IPS-18c (cell line): Measurements from ENCODE around the gene CAPN10.

Experiments used
- H3K4me3 ChIP-seq: 2 replicates; pipeline ENCODE4 v1.7.0; 2013; ENCODE audit warnings: low read depth, mild to moderate bottlenecking, low read length, moderate library complexity; ENCODE audit not compliant: insufficient read depth
- H3K9me3 ChIP-seq: one replicate; pipeline ENCODE4 v1.6.1; 2013; ENCODE audit warnings: mild to moderate bottlenecking, low read length, moderate library complexity; ENCODE audit not compliant: control insufficient read depth, insufficient read depth

The CAPN10 gene

DNA sequence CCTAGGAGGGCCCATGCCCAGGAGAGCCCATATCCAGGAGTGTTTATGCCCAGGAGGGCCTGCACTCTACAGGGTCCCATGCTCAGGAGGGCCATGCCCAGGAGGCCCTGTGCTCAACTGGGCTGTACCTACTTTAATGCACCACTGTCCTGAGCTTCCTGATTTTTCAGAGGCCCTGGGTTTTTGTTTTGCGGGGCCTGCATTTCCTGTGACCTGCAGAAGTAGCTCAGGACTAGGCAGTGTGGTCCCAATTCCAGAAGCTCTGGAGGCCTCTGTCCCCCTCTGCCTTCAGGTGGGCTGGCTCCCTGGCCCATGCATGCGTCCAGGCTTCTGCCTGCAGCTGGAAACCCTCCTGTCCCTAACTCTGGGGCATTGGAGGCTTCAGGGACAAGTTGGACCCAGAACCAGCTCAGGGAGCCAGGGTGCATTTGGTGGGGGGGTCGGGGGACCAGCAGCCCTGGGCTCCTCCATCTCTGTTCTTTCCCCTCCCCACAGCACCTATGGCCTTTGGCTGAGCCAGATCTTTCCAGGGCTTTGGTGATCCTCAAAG lies 49.5 kb downstream of the CAPN10 start:
- Histone ChIP-seq H3K4me3 (no peak overlapping the region), H3K9me3 (peaks cover 19% of the 10 kb centered on the region)

DNA sequence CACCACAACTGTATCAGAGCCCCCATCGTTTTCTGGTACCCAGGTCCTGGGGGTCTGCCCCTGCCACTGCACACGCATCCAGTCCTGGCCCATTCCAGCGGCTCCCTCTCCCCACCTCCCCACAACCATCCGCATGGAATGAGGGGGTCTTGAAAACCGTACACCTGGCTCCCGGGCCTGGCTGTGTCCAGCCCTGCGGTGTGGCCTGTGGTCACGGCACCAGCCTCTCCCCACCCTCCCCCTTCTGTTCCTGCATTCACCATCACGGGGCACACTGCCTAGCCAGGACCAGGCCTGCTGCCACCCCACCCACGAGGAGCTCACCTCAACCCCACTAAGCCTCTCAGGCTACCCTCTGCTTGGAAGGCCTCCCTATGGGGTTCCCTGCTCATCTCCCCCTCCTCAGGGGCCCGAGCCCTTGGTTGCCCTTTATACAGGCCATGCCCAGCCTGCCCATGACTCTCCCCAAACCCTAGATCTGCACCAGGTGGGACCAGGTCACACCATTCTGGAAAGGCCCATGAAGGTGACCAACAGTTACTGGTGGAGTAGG lies 50.1 kb downstream of the CAPN10 start:
- Histone ChIP-seq H3K9me3 (peaks cover 19% of the 10 kb centered on the region), H3K4me3 (no peak overlapping the region)

DNA sequence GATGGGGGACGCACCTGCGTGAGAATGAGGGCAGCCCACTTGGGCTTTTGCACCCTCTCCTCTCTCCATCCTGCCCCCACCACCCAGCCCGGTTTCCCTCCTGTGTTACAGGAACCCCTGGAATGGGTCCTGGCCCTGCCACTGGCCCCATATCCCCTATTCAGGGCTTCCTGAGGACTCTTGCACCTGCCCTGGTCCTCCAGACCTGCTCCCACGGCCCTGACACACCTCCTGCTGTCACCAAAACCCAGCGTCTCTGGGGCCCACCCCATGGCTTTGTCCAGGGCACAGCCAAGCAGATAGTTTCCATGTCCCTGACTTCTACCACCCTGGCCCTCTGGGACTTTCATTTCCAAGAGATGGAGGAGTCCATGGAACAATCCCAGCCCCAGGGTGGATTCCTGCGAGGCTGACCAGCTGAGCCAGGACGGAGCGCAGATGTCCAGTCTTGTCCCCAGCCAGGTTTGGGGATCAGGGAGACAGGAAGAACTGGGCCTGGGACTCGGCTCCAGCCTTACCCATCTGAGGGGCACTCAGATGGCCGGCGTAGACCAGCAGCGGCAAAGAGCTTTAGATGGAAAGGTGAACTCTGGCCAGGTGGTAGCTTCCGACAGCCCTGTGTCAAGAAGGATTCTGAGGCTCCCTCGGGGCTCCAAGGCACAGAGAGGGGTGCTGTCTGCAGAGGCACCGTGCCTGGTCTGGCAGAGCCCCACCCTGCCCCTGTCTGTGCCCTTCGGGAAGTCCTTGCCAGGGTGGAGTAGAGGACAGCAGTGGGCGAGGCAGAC lies 50.8 kb downstream of the CAPN10 start:
- peaks cover 19% of the 10 kb centered on the region for H3K9me3 ChIP-seq
- H3K4me3 ChIP-seq, result no peak overlapping the region

DNA sequence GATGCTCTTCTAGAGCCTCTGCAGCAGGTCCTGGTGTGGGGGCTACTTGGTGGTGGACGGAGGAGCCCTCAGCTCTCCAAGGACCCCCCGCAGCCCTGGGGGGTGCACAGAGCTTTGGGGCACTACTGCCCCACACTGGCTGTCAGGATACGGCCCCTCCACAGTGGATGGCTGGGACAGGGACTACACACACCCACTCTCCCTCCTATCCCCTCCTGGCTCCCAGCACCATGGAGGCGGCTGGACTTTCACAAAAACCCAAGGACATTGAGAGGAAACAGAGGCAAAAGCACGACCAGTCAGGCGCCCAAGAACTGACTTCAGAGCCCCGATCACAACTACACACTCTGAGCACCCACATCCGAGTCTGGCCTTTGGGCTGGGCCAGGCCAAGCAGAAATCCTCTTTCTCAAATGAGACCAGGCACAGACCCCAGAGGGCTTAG lies 51.4 kb downstream of the CAPN10 start:
- Histone ChIP-seq H3K4me3 (no peak overlapping the region), H3K9me3 (peaks cover 19% of the 10 kb centered on the region)

DNA sequence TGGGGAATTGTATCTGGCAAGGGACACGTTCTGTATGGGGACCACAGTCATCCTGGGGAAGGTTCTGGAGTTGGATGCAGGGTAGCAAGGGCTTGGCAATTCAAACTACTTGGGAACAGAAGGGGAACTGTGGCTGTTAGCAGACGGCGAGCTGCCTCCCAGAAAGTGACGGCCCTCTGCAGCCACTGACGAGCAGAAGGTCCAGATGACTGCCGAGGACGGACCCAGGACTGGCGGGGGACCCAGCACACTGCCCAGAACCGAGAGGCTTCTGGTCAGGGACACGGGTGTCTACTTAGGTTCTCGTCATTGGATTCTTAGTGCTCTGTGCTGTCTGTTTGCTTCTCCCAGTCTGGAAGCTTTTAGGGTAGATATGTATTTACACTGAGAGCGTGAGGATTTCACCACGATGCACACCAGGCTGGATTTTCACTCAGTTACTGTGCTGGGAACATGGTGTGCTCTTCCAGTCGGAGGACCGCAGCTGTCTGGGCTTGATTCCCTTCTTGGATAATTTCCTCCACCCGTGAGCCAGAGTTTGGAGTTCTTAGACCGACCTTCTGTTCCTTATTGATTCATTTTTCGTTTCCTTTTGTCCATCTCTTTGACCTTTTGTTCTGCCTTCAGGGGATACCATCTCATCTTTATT lies 52.1 kb downstream of the CAPN10 start:
- H3K9me3 ChIP-seq, result peaks cover 17% of the 10 kb centered on the region

DNA sequence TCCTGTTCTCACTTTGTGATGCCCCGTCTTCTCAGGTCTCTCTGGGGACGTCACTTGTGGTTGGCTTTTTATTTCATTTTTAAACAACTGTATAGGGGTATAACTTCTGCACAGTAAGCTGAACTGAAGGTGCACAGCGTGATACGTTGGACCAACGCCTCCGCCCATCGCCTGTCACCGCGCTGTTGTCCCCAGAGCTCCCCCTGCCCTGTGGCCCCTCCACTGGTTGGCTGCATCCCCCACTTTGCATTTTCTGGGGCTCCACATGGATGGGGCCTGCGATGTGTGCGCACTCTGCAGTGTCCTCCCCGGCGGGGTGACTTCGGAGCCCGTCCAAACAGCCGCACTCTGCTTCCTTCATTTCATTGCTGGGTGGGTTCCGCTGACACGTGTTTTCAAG lies 53.0 kb downstream of the CAPN10 start:
- H3K9me3 ChIP-seq, result peaks cover 11% of the 10 kb centered on the region
- no peak overlapping the region for H3K4me3 ChIP-seq

More for the DNA sequence above, 52.1 kb downstream of the CAPN10 start:
- H3K4me3 ChIP-seq, result no peak overlapping the region

DNA sequence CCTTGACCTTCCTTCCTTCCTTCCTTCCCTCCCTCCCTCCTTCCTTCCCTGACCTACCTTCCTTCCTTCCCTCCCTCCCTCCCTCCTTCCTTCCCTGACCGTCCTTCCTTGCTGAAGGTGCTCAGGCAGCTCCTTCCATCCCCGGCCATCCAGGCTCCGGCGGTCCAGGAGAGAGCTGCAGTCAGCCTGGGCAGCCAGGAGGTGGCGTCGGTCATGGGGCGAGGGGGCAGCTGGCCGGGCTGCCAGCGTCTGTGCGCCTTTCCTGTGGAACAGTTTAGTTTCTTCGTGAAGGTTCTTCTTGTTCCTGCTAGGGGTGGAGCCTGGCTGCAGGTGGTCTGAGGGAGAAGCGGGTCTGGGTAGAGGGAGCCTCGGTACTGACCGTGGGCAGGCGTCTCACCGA lies 54.4 kb downstream of the CAPN10 start:
- no peak overlapping the region for H3K4me3 ChIP-seq
- H3K9me3 ChIP-seq, result peaks cover under 1% of the 10 kb centered on the region

DNA sequence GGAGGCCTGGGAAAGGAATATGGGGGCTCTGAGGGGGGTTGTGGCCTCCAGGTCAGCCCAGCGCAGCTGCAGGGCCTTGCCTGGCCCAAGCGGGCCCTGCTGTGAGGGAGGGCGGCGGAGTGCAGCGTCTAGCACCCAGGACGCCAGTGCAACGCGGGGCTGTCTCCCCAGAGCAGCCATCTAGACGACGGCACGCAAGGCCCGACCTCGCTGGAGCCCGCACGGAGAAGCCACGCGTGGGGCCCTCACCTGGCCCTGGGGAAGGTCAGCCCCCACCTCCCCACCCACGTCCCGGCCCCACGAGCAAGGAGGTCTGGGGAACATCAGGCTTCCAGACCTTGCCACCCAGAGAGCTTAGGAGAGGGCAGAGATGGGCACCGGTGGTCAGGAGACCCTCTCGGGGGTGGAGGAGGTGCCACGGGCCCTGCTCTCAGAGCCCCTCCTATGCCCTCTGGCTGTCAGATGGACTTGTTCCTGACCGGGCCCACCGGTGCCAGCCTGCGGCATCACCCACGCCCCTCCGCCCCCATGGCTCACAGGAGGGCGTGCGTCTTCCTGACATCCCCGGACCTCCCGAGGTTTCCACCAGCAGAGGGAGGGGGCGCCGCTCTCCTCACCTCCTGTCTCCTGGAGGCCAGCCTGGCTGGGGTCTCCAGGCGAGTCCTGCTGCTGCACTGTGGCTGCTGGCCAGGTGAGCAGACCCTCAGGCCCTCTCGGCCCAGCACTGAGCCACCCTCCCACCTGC lies 55.7 kb downstream of the CAPN10 start:
- H3K4me3 ChIP-seq, result no peak overlapping the region
- H3K9me3 ChIP-seq, result no peaks in the 10 kb centered on the region

DNA sequence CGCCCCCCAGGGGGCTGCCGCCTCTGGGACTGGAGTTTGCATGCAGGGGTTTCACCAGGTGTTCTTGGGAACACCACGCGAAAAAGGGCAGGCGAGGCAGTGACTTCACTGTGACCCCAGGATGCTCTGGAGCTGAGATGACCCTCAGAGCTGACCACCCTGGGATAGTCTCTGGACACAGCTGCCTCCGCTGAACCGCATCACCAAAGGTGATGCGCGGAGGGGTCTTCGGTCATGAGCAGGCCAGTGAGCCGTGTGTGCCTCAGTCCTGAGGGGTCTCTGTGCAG lies 56.2 kb downstream of the CAPN10 start:
- no peak overlapping the region for H3K4me3 ChIP-seq

DNA sequence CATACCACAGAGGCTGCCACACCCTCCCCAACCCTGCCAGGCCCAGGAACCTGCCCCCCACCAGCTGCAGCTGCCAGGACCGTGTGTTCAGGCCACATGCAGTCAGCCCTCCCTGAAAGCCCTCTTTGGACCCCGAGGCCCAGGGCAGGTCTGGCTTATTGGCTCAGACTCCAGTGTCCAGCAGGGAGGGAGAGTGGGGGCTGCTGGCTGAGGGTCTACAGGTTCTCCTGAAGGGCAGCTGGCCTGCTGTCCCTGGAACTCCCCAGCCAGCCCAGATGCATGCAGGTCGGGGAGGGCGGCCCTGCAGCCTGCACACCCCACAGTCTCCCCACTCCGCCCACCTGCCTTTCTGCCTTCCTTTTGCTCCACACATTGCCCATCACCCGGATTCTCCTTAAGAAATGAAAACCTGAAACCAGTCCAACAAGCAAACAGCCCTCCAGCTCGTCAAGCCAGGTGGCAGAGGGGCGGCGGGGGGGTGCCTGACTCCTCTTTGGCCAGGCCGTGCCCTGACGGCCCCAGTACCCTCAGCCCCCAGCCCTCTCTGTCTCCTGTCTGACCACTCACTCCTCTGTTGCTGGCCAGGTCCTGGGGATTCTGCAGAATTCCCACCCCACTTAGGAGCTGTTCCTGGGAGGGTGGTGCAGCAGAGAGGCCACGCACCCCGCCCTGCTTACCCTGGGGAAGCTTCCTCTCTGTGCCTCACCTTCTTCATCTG lies 56.7 kb downstream of the CAPN10 start:
- Histone ChIP-seq H3K4me3 (no peak overlapping the region), H3K9me3 (no peaks in the 10 kb centered on the region)

More for the DNA sequence above, 56.2 kb downstream of the CAPN10 start:
- no peaks in the 10 kb centered on the region for H3K9me3 ChIP-seq

DNA sequence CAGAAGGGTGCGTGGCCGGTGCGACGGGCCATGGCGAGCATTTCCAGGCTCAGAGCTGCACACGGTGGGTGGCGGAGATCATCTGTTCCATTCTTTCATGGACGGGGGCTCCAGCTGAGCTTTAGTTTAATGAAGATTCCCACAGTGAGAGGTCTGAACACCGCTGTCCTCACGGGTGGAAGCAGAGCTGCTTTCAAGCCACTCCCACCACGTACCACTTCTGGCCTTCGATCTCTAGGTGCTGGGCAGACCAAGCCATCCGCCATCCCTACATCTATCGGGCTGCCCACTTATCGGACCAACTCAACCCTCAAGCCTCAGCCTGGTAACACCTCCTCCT lies 57.2 kb downstream of the CAPN10 start:
- Histone ChIP-seq H3K9me3 (no peaks in the 10 kb centered on the region), H3K4me3 (no peak overlapping the region)

DNA sequence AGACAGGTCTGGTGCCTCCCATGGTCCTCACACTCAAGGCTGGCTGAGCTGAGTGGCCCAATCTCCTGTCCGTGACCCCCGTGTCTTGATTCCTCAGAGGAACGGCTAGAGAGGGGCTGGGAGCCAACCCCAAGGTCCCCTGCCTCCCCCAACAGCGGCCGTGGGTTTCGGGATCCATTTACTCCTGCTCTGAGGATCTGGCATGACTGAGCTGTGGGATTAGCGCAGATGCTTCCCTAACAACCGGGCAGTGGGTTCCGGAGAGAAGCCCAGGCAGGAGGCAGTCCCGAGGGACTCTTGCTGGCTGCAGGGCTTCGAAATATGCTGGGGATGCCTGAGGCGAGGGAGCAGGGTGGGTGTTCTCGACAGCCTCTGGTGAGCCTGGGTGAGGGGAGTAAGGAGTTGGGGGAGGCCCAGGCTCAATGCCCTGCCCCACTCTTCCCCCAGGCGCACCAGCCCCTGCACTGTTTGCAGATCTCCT lies 57.7 kb downstream of the CAPN10 start:
- Histone ChIP-seq H3K4me3 (no peak overlapping the region), H3K9me3 (no peaks in the 10 kb centered on the region)

DNA sequence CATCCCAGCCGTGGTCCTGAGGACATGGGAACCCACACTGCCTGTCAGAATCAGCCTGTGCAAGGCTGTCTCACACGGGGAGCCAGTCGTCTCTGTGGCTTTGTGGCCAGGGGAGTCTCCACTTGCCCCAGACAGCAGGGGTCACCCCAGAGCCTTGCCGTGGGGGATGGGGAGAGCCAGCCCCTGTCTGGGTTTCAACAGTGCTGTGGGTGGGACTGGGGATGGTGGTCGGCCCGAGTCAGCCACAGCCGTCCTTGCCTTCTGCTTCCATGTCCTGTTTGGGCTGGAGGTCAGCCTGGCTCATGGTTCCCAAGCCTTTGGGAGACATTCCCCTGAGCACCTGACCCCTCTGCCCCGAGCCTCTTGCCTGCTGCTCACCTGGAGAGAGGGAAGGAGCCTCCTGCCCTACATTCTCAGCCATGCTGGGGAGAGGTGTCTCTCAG lies 58.3 kb downstream of the CAPN10 start:
- H3K4me3 ChIP-seq, result no peak overlapping the region
- no peaks in the 10 kb centered on the region for H3K9me3 ChIP-seq

DNA sequence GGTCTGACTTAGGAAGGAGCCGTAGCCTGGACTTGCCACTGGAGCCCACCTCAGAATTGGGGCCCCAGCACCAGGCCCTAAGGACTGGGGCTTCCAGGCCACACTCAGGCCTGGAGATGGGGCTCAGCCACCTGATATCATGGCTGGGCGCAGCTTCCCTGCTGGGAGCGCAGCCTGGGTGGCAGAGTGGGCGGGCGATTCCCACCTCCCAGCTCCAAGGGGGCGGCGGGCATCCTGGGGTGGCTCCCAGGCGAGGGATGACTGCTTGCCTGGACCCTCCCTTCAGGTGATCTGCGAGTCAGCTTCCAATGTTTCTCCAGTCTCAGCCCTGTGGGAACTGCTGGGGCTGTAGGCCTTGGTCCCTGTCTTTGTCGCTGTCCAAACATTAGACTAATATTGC lies 58.8 kb downstream of the CAPN10 start:
- H3K4me3 ChIP-seq, result no peak overlapping the region
- peaks cover under 1% of the 10 kb centered on the region for H3K9me3 ChIP-seq

DNA sequence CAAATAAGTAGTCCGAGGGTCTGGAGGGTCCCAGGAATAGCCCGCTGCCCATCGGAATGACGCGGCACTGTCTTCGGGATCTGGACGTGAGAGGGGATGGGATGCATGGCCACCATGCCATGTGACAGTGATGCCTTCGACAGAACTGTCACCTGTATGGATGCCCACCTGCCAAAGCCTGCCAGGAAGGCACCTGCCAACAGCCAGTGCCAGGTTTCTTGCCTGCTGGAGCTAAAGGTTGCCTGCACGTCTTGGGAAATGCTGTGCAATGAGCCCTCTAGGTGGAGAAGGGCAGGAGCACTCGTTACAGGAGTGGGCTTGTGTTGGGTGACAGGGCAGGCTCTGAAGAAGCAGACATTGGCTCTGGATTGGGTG lies 59.3 kb downstream of the CAPN10 start:
- Histone ChIP-seq H3K9me3 (peaks cover 2% of the 10 kb centered on the region), H3K4me3 (no peak overlapping the region)

DNA sequence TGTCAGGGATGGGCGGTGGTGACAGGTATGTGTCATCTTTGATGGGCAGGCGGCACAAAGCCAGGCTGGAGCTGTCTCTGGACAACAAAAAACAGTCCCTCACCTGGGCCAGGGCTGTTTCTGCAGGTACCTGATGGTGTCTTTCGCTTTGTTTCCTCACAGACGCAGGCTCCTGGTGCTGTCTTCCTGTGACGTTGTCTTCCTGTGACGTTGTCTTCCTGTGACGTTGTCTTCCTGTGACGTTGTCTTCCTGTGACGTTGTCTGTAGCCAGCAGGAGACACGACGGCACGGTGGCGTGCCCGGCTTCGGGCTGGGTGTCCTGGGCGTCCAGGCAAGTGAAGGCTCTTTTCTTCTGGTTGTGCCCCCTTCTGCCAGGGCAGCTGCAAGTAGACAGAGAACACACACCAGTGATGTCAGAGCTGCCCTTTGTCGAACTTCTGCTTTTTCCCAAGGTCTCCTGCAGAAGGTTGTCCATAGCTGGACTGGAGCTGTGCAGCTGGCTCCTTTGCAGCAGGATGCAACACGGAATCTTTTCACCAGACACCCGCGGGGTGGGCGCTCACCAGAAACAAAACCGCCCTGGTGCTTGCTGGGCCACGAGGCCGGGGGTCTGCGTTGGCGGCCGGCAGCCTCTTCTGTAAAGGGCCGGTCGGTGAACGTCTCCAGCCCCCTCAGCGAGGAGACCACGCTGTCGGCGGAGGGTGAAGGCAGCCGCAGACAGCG lies 59.8 kb downstream of the CAPN10 start:
- H3K4me3 ChIP-seq, result no peak overlapping the region
- peaks cover 2% of the 10 kb centered on the region for H3K9me3 ChIP-seq
